RWPE1 (cell line): ENCODE data around the gene RASAL3.

Experiments
- CTCF ChIA-PET: fragments of 350-600 bp; sonication (Branson Sonifier 250); formaldehyde crosslinking; extraction: SDS; loops from one replicate; lab custom pipeline; 2021; lab: Yijun Ruan, JAX
- POLR2A ChIA-PET: fragments of 400-600 bp; formaldehyde crosslinking; extraction: SDS; loops from one replicate; lab custom pipeline; 2020; ENCODE audit warnings: antibody characterized with exemption; ENCODE audit not compliant: low non-redundant PET; lab: Yijun Ruan, JAX
- DNase-seq: peaks from one replicate; pipeline ENCODE4 v3.0.0; 2012; ENCODE audit warnings: low spot score
- H3K27ac ChIP-seq: fragments of 450-650 bp; 2 replicates; pipeline ENCODE4 v1.5.1; 2017
- TF ChIP-seq, protein P1 (sequence below): fragments of 450-650 bp; conservative IDR thresholded peaks from 2 replicates; pipeline ENCODE4 v1.5.1; 2017; ENCODE audit warnings: low read depth, mild to moderate bottlenecking

Gene RASAL3

DNA sequence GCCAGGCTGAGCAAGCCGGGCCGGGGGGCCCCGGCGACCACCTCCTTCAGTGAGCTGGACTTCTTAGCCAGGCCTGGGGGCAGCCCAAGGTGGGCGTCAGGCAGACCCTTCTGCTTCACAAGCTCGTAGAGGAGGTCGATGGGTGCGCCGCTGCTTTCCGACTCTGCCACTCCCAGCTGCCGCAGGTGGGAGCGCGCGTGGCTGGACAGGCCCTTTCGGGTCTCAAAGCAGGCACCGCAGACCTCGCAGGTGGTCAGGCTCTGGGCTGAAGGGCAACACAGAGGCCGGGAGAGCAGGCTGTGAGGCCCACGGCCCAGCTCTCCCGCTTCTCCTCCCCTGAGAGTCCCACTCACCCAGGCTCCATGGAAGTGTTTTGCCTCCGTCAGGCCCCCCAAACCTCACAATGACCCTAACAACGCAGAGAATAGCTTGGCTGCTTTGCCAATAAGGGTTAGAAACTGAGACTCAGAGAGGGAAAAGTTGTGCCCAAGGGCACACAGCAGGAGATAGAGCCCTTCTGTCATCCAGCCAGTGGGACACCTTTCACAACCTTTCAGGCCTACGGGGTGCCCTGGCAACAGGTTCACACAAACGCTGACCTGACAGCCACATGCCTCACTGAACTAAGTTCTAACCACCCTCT lies 34.4 kb downstream of the RASAL3 start:
- TF ChIP-seq, protein P1, sequence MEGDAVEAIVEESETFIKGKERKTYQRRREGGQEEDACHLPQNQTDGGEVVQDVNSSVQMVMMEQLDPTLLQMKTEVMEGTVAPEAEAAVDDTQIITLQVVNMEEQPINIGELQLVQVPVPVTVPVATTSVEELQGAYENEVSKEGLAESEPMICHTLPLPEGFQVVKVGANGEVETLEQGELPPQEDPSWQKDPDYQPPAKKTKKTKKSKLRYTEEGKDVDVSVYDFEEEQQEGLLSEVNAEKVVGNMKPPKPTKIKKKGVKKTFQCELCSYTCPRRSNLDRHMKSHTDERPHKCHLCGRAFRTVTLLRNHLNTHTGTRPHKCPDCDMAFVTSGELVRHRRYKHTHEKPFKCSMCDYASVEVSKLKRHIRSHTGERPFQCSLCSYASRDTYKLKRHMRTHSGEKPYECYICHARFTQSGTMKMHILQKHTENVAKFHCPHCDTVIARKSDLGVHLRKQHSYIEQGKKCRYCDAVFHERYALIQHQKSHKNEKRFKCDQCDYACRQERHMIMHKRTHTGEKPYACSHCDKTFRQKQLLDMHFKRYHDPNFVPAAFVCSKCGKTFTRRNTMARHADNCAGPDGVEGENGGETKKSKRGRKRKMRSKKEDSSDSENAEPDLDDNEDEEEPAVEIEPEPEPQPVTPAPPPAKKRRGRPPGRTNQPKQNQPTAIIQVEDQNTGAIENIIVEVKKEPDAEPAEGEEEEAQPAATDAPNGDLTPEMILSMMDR = no peak
- POLR2A ChIA-PET = no interaction called here
- CTCF ChIA-PET = interaction anchor here (0.9 kb wide), 1 partner anchor 10 kb away, joined by 3 read pairs; no protein-coding TSS in a partner anchor
- no peak for DNase-seq
- H3K27ac ChIP-seq = peak overlapping the region; percentile 85

DNA sequence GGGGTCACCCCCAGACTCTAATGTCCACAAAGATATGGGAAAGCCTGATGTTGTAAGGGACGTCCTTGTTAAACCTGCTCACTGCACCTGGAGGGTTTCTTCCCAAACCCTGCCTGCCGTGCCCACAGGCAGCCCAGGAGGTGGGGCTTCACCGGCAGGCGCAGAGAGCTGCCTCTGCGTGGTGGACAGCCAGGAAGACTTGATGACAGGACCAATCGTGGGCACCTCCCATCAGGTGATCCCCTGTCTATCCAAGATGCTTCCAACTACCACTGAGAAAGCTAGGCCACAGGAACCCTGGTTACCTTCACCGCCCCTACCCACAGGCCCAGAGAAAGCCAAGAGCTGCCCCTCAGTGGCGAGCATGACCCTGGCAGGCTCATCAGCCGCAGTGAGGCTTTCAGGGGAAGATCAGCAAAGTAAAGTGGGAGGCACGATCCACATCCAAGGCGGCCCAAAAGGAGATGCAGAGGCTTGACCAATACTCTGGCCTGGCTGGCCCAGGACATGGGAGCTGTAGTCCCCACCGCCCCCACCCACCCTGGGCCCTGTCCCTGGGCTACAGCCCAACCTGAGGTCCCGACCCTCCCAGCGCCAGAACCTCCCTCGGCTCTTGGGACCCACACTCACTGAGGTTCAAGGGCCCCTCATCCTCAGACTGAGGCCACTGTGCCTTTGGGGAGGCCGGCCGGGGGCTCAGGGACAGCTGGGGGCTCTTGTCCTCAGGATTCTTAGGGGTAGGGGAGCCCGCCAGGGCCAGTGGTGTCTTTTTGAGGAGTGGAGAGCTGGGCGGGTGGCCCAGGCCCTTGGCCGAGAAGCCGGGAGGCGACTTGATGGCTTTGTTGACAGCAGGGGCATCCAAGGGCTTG lies 35.2 kb downstream of the RASAL3 start:
- TF ChIP-seq, protein P1 = no peak
- DNase-seq = no peak
- ChIA-PET CTCF (no interaction called here), POLR2A (no interaction called here)
- peak overlapping the region; percentile 10 for H3K27ac ChIP-seq

DNA sequence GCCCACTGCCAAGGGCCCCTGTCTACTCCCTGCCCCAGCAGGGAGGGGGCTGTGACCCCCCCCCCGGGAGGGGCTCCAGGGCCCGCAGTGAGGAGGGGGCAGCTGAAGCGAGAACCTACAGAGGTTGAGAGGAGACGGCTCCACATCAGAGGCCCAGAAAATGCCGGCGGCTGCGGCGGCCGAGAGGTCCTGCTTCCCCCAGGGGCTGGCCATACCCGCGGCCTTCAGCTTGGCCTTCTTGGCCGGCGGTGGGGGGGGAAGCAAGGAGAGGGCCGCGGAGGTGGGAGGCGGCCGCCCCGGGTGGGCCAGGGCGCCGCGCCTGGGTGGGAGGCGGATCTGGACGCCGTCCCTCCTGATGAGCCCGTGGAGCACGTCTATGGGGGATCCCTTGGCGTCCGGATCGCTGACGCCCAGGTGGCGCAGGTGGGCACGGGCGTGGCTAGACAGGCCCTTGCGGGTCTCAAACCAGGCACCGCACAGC lies 36.3 kb downstream of the RASAL3 start:
- no peak for DNase-seq
- H3K27ac ChIP-seq = no peak overlapping the region
- POLR2A ChIA-PET = no interaction called here
- TF ChIP-seq, protein P1 = no peak
- CTCF ChIA-PET = no interaction called here

DNA sequence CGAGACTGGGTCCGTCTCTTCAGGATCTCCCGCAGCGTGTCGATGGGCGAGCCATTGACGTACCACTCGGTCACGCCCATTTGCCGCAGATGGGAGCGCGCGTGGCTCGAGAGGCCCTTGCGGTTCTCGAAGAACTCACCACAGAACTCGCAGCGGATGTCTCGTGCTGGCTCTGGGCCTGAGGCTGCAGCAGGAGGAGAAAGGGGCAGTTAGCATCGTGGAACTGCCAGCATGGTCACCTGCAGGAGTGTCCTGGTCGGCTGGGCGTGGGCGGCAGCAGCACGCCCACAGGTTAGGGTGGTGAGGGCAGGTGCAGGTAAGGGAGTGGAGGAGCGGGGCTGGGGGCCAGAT lies 37.0 kb downstream of the RASAL3 start:
- TF ChIP-seq, protein P1 = no peak
- no peak for DNase-seq
- ChIA-PET CTCF (no interaction called here), POLR2A (no interaction called here)
- no peak overlapping the region; the same call in 1 of the 2 replicates for H3K27ac ChIP-seq

DNA sequence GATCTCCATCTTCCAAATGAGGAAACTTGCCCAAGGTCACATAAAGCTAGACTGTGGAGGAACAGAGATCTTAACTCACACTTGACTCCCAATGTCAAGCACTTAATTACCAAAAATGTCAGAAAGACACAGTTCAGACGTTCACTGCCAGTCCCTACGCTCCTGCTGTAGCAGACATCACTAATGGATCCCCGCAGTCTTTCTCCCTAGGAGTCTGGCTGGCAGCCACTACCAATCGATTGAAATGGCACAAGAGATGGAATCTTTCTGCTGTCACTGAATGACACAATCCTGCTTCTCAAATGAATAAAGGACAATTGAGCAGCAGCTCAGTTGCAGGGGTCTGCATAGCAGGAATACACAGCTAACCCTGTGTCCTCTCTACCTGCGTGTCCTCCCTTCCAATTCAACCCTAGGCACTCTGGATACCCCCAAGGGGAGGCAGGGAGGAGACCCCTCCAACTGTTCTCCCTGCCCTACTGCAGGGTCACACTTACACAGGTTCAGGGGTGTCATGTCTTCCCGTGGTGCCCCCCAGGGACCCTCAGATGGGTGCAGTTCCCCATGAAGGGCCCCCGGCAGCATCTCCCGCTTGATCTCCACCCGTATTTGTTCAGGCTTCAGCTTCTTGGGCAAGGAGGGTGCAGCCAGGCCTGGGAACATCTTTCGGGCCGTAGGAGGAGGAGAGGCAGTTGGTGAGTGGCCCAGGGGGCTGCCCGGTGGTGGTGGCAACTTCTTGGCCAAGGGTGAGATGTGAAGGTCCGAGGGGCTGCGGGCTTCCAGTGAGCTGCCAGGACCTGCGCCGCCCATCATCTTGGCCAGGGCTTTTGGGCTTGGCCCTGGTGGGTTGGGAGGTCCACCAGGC lies 37.6 kb downstream of the RASAL3 start:
- TF ChIP-seq, protein P1 = no peak
- no peak overlapping the region; the same call in 1 of the 2 replicates for H3K27ac ChIP-seq
- ChIA-PET POLR2A (no interaction called here), CTCF (no interaction called here)
- DNase-seq = no peak

DNA sequence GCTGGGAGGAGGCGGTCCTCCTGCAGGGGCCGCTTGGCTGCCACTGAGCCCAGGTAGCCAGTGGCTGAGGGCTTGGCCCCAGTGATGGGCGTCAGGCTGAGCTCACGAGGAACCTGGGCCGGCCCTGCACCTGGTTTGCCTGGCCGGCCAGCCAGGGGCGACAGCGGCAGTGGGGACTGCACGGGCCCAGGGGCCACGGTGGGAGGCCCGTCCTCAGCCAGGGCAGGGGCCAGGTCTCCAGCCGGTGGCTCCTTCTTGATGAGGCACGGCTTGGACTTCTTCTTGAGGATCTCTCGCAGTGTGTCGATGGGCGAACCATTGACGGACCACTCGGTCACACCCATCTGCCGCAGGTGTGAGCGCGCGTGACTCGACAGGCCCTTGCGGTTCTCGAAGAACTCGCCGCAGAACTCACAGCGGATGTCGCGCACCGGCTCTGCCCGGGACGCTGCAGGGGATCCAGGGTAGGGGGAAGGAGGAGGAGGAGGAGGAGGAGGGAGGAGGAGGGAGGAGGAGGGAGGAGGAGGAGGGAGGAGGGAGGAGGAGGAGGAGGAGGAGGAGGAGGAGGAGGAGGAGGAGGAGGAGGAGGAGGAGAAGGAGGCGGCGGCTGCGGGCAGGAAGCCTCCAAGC lies 38.9 kb downstream of the RASAL3 start:
- ChIA-PET CTCF (no interaction called here), POLR2A (no interaction called here)
- no peak overlapping the region for H3K27ac ChIP-seq
- DNase-seq = no peak
- TF ChIP-seq, protein P1 = no peak
